HG03025 (cell line): Measurements from ENCODE around the gene HEPHL1.
"Not testable (repeated sequence)": the region's sequence is repeated elsewhere in the genome, so short reads cannot be mapped to it uniquely, and the experiment has no call there.

Experiments used
- ATAC-seq: cut with Tn5 transposase; IDR thresholded peaks from one replicate; pipeline ENCODE4 v1.9.1; 2021; ENCODE audit warnings: mild to moderate bottlenecking, moderate library complexity; ENCODE audit not compliant: unreplicated experiment, low FRiP score

Gene HEPHL1

DNA sequence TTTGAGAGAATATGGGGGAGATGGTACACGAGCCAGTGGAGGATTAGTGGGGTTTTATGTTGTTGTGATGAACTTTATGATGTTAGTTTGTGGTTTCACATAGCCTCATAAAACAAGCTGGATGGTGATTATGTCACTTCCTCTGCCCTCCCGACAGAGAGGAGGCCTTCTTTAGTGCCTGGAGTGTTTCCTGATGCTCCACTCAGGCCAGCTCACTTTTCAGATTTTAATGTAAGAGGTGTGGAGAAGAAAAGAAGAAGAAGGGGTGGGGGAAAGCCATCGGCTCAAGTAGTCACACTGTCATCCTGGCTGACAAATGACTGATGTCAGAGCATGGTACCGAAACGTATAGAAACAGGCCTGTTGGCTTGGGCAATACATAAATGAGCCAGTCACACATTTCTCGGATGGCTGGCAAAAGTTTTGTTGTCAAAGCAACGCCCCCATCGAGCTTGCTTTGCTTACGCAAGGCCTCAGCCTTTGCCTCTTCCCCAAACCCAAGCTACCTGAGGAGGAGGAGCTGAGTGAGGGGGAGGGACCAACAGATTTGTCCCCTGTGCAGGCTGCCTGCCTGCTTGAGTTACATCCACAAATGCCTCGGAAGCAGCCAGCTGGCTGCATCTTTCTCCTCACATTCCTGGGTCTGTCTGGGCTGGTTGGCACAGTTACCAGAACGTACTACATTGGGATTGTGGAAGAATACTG lies at the start of gene HEPHL1:
Gene HEPHL1 (plus strand): TSS at position 578 of the 705 bp plus-strand sequence. CDS start 15 bp downstream, at position 593.
- ATAC-seq, result no peak

GRCh38 chr11:93972790-93973189 lies 48.4 kb upstream of the HEPHL1 start:
- ATAC-seq, result no peak

GRCh38 chr11:93973322-93974051 lies 47.7 kb upstream of the HEPHL1 start:
- not testable (repeated sequence) for ATAC-seq

GRCh38 chr11:93974759-93975158 lies 46.4 kb upstream of the HEPHL1 start:
- ATAC-seq, result no peak

DNA sequence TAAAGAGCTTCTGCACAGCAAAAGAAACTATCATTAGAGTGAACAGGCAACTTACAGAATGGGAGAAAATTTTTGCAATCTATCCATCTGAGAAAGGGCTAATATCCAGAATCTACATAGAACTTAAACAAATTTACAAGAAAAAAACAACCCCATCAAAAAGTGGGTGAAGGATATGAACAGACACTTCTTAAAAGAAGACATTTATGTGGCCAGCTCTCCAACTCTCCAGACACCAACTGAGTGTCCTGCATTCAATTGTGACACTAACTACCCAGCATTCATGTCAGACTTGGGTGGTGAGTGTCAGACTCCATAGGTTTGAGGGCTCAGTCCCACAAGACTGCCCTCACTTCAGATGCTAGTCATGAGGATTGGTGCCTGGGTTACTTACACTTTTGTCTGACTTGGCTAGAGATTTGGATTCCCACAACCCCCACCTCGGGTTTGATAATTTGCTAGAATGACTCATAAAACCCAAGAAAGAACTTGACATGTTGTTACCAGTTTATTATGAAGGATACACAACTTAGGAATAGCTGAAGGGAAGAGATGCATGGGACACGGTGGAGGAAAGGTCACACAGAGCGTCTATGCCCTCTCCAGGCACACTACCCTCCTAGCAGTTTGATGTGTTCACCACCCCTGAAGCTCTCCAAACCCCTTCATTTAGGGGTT lies 44.4 kb upstream of the HEPHL1 start:
- not testable (repeated sequence) for ATAC-seq

DNA sequence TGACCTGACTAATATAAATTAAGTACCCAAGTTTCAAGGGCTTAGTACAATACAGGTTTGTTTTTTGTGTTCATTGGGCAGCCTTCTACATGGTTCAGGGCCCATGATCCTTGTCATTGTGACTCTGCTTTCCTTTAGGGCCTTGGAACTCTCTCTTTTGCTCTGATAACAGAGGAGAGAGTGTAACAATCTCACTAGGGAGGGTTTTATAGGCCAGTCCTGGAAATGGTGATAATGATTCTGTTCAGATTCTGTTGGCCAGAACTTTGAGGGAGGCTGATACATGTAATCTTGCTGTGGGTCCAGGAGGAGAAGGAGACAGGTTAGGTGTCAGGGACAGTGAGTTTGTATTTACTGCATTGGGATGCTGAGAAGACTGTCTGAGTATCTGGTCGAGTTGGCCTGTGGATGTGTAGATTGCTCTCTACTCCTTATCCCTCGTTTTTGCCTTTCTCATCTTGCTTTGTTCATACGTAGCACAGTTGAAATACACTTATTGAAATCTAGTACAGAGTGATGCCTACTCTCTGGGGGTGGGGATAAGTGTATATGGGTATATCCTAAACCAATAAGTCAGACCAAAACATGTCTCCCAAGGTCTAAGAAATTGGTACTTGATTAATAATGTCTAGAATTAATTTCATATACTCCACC lies 37.5 kb upstream of the HEPHL1 start:
- ATAC-seq, result no peak

GRCh38 chr11:93984196-93984567 lies 37.0 kb upstream of the HEPHL1 start:
- ATAC-seq, result no peak

GRCh38 chr11:93984936-93985335 lies 36.2 kb upstream of the HEPHL1 start:
- no peak for ATAC-seq

- ATAC-seq, result no peak
Measured at GRCh38 chr11:93986716-93987115, 34.4 kb upstream of the HEPHL1 start.

GRCh38 chr11:93988455-93988854 lies 32.7 kb upstream of the HEPHL1 start:
- no peak for ATAC-seq

GRCh38 chr11:93988912-93989311 lies 32.2 kb upstream of the HEPHL1 start:
- no peak for ATAC-seq

DNA sequence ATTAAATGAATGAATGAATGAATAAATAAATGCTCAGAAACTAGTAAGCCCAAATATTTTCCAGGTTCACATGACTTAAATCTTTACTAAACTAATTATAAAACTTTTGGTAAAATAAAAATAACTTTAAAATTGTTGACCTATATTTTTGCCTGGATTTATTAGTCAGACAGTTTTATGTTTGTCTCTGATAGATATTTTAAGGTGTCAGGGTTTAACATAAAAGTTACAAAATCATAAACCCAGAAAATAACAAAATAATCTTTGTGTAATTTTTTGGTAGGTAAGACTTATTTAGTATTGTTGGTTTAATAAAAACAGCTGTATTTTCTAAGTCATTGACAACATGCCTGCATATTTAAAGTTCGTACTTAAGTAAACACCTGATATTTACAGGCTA lies 27.4 kb upstream of the HEPHL1 start:
- no peak for ATAC-seq

DNA sequence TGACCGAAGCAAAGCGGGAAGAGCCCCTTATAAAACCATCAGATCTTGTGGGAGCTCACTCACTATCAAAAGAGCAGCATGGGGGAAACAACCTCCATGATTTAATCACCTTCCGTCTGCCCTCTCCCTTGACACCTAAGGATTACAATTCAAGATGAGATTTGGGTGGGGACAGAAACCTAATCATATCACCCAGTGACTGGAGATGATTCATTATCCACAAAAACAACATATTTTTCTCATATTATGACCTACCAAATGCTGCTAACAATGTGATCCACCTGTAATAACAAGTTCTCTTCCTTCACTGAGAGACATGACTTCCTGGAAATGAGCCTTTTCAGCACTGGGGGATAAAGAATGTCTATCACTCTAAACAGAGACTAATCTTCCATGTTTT lies 23.4 kb upstream of the HEPHL1 start:
- ATAC-seq, result no peak

- no peak for ATAC-seq
Measured at GRCh38 chr11:94000659-94001058, 20.5 kb upstream of the HEPHL1 start.

DNA sequence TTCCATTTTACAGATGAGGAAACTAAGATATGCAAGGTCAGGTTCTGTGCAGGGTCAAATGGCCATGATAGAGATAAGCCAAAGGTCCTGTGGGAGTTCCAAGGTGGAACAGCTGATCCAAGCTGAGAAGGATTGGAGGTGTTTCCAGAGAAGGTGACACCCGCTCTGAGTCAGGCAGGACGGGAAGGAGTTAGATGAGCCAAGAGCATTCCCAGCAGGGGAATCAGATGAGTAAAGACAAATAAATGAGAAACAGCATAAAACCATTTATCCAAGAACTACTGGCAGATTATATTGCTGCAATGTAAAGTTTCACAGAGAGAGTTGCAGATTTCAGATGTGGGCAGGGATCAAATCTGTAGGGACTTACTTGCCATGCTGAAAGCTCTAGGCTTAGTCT lies 18.9 kb upstream of the HEPHL1 start:
- no peak for ATAC-seq

- no peak for ATAC-seq
Measured at GRCh38 chr11:94007426-94007825, 13.7 kb upstream of the HEPHL1 start.

DNA sequence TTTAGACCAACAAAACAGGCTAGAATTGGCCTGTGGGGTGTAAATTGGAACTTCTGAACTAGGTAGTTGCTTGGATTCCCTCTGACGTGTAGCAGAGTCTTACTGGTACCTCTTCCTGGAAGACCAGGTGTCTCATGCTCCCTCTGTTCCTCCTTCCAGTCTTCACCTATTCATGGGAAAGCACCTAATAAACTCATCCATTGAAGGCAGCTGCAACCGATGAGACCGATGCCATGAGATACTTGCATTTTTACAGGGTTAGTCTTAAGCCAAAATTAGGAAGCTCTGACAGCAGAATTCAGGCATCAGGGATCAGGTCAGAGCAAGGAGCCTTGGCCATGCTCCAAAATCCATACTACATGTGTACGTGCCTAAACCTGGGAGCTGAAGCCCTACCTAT lies 13.2 kb upstream of the HEPHL1 start:
- ATAC-seq, result no peak

GRCh38 chr11:94010136-94010535 lies 11.0 kb upstream of the HEPHL1 start:
- no peak for ATAC-seq

GRCh38 chr11:94011478-94011877 lies 9.7 kb upstream of the HEPHL1 start:
- ATAC-seq, result no peak

GRCh38 chr11:94017446-94017845 lies 3.7 kb upstream of the HEPHL1 start:
- ATAC-seq, result no peak

GRCh38 chr11:94018721-94019120 lies 2.4 kb upstream of the HEPHL1 start:
- no peak for ATAC-seq
